Fibroblast of lung (primary cell): ENCODE measurements around the gene SUGCT. TPM values are rescaled to one million over a fixed set of nuclear protein-coding genes. Genes with fewer than 3 reads are reported as not detected.

ENCODE experiments used
- DNase-seq, 2 donors: peaks; one replicate each; pipeline versions ENCODE4 v3.0.0 to v3.0.0-alpha.2; 2010; ENCODE audit warnings: low read depth in 2 of 2
- H2AFZ ChIP-seq: 2 replicates; pipeline ENCODE4 v1.5.1; 2012; ENCODE audit warnings: low read length, control low read depth, inconsistent platforms
- H3K27ac ChIP-seq: 2 replicates; pipeline ENCODE4 v1.5.1; 2011; ENCODE audit warnings: low read length, control low read depth; ENCODE audit not compliant: insufficient read depth
- H3K27me3 ChIP-seq: 2 replicates; pipeline ENCODE4 v1.5.1; 2011; ENCODE audit warnings: mild to moderate bottlenecking, low read length; ENCODE audit not compliant: control insufficient read depth, insufficient read depth
- H3K36me3 ChIP-seq: 2 replicates; pipeline ENCODE4 v1.5.1; 2011; ENCODE audit warnings: low read length; ENCODE audit not compliant: control insufficient read depth, insufficient read depth
- H3K4me1 ChIP-seq: 2 replicates; pipeline ENCODE4 v1.5.1; 2011; ENCODE audit warnings: low read length; ENCODE audit not compliant: control insufficient read depth, insufficient read depth; ENCODE audit errors: extremely low read depth
- H3K4me2 ChIP-seq: 2 replicates; pipeline ENCODE4 v1.5.1; 2011; ENCODE audit warnings: low read length, control low read depth; ENCODE audit not compliant: insufficient read depth; ENCODE audit errors: extremely low read depth
- H3K4me3 ChIP-seq, 4 experiments: fragments of 200-600 bp in 1 of 4; sonication (generic) in 1 of 4; replicated peaks in 1 of 4; 2 replicates each; pipeline ENCODE4 v1.5.1; 2011 to 2016; ENCODE audit warnings: low read length in 4 of 4, low read depth in 3 of 4, mild to moderate bottlenecking in 3 of 4, control low read depth in 2 of 4, inconsistent platforms in 1 of 4, mixed read lengths in 1 of 4; ENCODE audit not compliant: insufficient read depth in 1 of 4; ENCODE audit errors: control extremely low read depth in 1 of 4
- H3K79me2 ChIP-seq: 2 replicates; pipeline ENCODE4 v1.5.1; 2012; ENCODE audit warnings: mild to moderate bottlenecking, low read length, inconsistent platforms; ENCODE audit not compliant: control insufficient read depth, insufficient read depth
- H3K9ac ChIP-seq: 2 replicates; pipeline ENCODE4 v1.5.1; 2011; ENCODE audit warnings: mild to moderate bottlenecking, low read length, control low read depth; ENCODE audit not compliant: insufficient read depth
- H3K9me3 ChIP-seq: 2 replicates; pipeline ENCODE4 v1.5.1; 2012; ENCODE audit warnings: low read depth, low read length; ENCODE audit not compliant: control insufficient read depth, insufficient read depth
- H4K20me1 ChIP-seq: 2 replicates; pipeline ENCODE4 v1.5.1; 2011; ENCODE audit warnings: low read length; ENCODE audit not compliant: control insufficient read depth, insufficient read depth; ENCODE audit errors: extremely low read depth
- EZH2 ChIP-seq: IDR thresholded peaks from 2 replicates; pipeline ENCODE4 v1.5.1; 2012; ENCODE audit warnings: low read length, control low read depth, mild to moderate bottlenecking; ENCODE audit errors: missing control alignments
- polyA plus RNA-seq, 2 donors: library from polyadenylated mRNA; depleted of rRNA in 1 of 2; stranded (reverse) in 1 of 2; unstranded in 1 of 2; fragments of >200 nt; gene quantifications; 2 replicates each; pipeline ENCODE4 v1.2.1, GENCODE V29; 2011 to 2012; ENCODE audit warnings: missing spikeins in 1 of 2
- total RNA-seq: library from RNA; depleted of rRNA; stranded (reverse); fragments of >200 nt; gene quantifications from 2 replicates; pipeline ENCODE4 v1.2.1, GENCODE V29; 2014
- TF ChIP-seq, protein P1 (sequence below), 2 donors: IDR thresholded peaks in 1 of 2; conservative IDR thresholded peaks in 1 of 2; 1 replicate in 1 of 2; 2 replicates in 1 of 2; pipeline ENCODE4 v1.5.1; 2011 to 2012; ENCODE audit warnings: low read length in 2 of 2, control low read depth in 1 of 2, inconsistent platforms in 1 of 2, low read depth in 1 of 2, mild to moderate bottlenecking in 1 of 2

The SUGCT gene
- total and polyA plus RNA-seq, 2 donors (not counting 1 experiment from before 2014, with no cell fraction given): 8.4 to 16.5 TPM

DNA sequence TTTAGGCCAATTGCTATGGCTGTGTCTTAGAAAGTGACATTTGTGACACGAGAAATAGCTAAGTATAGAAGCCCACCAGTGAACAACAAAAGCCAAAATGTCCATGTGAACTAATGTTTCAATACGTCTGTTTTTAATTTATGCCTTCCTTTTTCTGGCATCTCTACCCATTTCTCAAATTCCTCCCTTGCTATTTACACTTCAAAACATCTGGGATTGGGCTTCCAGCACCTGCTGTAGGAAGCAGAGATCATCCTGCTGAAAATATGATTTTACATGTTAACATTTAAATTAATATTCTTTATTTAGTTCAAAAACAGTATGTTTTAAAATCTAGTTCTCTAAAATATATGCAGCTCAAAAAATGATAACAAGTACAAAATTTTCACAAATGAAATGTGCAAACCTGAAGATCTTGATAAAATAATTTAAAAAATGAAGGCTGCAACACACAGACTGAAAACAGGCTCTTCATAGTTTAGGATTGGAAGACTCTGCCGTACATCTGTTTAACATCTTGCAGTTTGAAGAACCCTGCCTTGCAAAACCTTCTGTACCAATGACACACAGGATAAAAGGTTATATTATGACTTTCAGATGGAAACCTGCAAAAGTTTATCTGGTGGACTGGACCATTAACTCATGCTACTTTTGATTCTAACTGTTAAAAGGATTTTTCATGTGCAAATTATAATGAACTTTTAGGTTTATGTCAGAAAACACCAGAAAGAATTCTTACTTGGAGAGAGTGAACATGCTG is 408.4 kb downstream of the SUGCT start:
- no peaks in the 10 kb centered on the region for H3K79me2 ChIP-seq
- TF ChIP-seq, protein P1, sequence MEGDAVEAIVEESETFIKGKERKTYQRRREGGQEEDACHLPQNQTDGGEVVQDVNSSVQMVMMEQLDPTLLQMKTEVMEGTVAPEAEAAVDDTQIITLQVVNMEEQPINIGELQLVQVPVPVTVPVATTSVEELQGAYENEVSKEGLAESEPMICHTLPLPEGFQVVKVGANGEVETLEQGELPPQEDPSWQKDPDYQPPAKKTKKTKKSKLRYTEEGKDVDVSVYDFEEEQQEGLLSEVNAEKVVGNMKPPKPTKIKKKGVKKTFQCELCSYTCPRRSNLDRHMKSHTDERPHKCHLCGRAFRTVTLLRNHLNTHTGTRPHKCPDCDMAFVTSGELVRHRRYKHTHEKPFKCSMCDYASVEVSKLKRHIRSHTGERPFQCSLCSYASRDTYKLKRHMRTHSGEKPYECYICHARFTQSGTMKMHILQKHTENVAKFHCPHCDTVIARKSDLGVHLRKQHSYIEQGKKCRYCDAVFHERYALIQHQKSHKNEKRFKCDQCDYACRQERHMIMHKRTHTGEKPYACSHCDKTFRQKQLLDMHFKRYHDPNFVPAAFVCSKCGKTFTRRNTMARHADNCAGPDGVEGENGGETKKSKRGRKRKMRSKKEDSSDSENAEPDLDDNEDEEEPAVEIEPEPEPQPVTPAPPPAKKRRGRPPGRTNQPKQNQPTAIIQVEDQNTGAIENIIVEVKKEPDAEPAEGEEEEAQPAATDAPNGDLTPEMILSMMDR (conservative IDR thresholded peaks at IDR 0.05 in 1 of 2, IDR thresholded peaks at IDR 0.05 in 1 of 2; ENCODE audit: low read depth in 1 of 2, low read length in 2 of 2): no peak
- TF ChIP-seq EZH2: no peak
- peak in 1 of 2 donors; percentile 20 for DNase-seq
- no peak overlapping the region for H3K4me3 ChIP-seq
- no peak overlapping the region for H3K9ac ChIP-seq
- H3K27ac ChIP-seq: no peak overlapping the region
- H3K4me1 ChIP-seq: no peaks in the 10 kb centered on the region
- no peaks in the 10 kb centered on the region for H3K36me3 ChIP-seq
- no peaks in the 10 kb centered on the region for H3K27me3 ChIP-seq
- H3K4me2 ChIP-seq: no peak overlapping the region
- no peaks in the 10 kb centered on the region for H4K20me1 ChIP-seq
- no peaks in the 10 kb centered on the region for H3K9me3 ChIP-seq
- H2AFZ ChIP-seq: no peak overlapping the region

DNA sequence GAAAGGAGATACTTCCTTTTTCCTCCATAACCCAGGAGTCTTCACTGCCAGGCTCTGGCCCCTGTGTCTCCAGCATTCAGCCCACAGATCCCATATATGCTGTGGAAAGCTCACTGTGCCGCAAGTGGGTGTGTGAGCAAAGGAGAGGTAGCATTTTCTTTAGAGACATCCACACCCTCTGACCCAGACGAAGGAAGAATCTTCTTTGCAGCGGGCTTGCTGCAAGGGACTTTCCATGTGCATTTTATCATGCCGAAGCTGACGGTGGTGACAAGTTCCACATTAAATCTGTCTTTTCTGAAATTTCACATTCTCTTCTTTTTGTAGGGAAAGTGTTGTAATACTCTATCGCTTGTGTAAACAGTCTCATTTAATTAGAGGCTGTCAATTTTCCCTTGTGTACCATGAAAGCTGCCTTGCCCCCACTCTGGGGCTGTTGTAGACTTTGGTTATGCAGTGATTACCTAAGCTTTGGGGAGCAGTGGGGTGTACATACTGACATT is 409.5 kb downstream of the SUGCT start:
- no peak overlapping the region for H2AFZ ChIP-seq
- TF ChIP-seq, protein P1 (conservative IDR thresholded peaks at IDR 0.05 in 1 of 2, IDR thresholded peaks at IDR 0.05 in 1 of 2; ENCODE audit: low read depth in 1 of 2, low read length in 2 of 2): no peak
- no peak for TF ChIP-seq EZH2
- no peak overlapping the region for H3K4me3 ChIP-seq
- no peaks in the 10 kb centered on the region for H3K9me3 ChIP-seq
- no peak for DNase-seq
- H3K4me2 ChIP-seq: no peak overlapping the region
- H3K79me2 ChIP-seq: no peaks in the 10 kb centered on the region
- H3K36me3 ChIP-seq: no peaks in the 10 kb centered on the region
- H3K9ac ChIP-seq: no peak overlapping the region
- no peaks in the 10 kb centered on the region for H3K27me3 ChIP-seq
- H3K27ac ChIP-seq: no peak overlapping the region
- no peaks in the 10 kb centered on the region for H3K4me1 ChIP-seq
- no peaks in the 10 kb centered on the region for H4K20me1 ChIP-seq

DNA sequence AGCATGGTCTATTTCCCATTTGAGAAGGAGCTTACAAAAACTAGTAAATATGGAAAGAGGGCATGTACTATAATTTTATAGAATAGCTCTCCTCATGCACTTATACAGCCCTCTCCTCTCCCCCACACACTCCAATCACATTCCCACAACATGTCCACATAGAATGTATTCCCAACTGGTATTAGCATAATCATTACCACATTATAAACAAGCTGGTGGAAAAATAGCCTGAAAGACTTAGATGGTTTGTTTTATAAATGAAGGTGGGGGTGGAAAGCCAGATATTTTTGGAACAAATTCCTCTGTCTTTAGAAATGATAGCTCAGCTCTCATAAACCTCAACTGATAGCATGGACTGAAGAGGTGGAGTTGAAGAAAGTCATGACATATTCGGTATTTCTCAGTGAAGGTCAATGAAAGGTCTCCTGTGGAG is 410.1 kb downstream of the SUGCT start:
- H3K27ac ChIP-seq: no peak overlapping the region
- no peaks in the 10 kb centered on the region for H4K20me1 ChIP-seq
- peak; percentile 14 to 82 for DNase-seq
- no peaks in the 10 kb centered on the region for H3K9me3 ChIP-seq
- no peak overlapping the region for H3K4me2 ChIP-seq
- H3K79me2 ChIP-seq: no peaks in the 10 kb centered on the region
- no peak overlapping the region for H3K9ac ChIP-seq
- no peak overlapping the region for H2AFZ ChIP-seq
- no peaks in the 10 kb centered on the region for H3K36me3 ChIP-seq
- H3K27me3 ChIP-seq: no peaks in the 10 kb centered on the region
- TF ChIP-seq, protein P1 (conservative IDR thresholded peaks at IDR 0.05 in 1 of 2, IDR thresholded peaks at IDR 0.05 in 1 of 2; ENCODE audit: low read depth in 1 of 2, low read length in 2 of 2): no peak
- no peak for TF ChIP-seq EZH2
- H3K4me3 ChIP-seq: no peak overlapping the region
- no peaks in the 10 kb centered on the region for H3K4me1 ChIP-seq
